Endothelial cell of umbilical vein (primary cell): ENCODE measurements around the gene MCF2L.

Experiments used
- CTCF ChIP-seq, 2 donors: IDR thresholded peaks; 1 replicate in 1 of 2; 2 replicates in 1 of 2; pipeline ENCODE4 v1.5.1; 2011; ENCODE audit warnings: low read length in 2 of 2, mild to moderate bottlenecking in 2 of 2, moderate library complexity in 2 of 2, control low read depth in 1 of 2, inconsistent platforms in 1 of 2, low read depth in 1 of 2; ENCODE audit not compliant: insufficient read depth in 1 of 2; ENCODE audit errors: extremely low read depth in 1 of 2
- EZH2 ChIP-seq: IDR thresholded peaks from 2 replicates; pipeline ENCODE4 v1.6.1; 2012; ENCODE audit warnings: borderline replicate concordance, low read depth, mild to moderate bottlenecking, moderate library complexity, low read length, inconsistent platforms; ENCODE audit not compliant: severe bottlenecking
- GATA2 ChIP-seq: IDR thresholded peaks from 2 replicates; pipeline ENCODE4 v1.7.0; 2011; ENCODE audit warnings: low read depth, mild to moderate bottlenecking, moderate library complexity, mixed read lengths, low read length; ENCODE audit not compliant: insufficient read length, insufficient read depth
- JUN ChIP-seq: IDR thresholded peaks from 2 replicates; pipeline ENCODE4 v1.6.1; 2011; ENCODE audit warnings: borderline replicate concordance, low read depth; ENCODE audit not compliant: insufficient read length, insufficient read depth
- MAX ChIP-seq: IDR thresholded peaks from 2 replicates; pipeline ENCODE4 v1.6.1; 2011; ENCODE audit not compliant: insufficient read depth, insufficient read length
- MYC ChIP-seq: IDR thresholded peaks from one replicate; pipeline ENCODE4 v1.6.1; 2011; ENCODE audit warnings: mild to moderate bottlenecking, low read depth, low read length
- POLR2A ChIP-seq: IDR thresholded peaks from 2 replicates; pipeline ENCODE4 v1.6.1; 2012; ENCODE audit warnings: low read depth, mild to moderate bottlenecking, control low read depth, low read length
- POLR2AphosphoS5 ChIP-seq: IDR thresholded peaks from 2 replicates; pipeline ENCODE4 v1.6.1; 2012; ENCODE audit warnings: low read depth, mild to moderate bottlenecking, control low read depth, low read length, moderate library complexity; ENCODE audit not compliant: insufficient read depth

- TF ChIP-seq EZH2: no peak
- TF ChIP-seq CTCF (IDR thresholded peaks at IDR 0.05; ENCODE audit: extremely low read depth in 1 of 2, insufficient read depth in 1 of 2, low read depth in 1 of 2, low read length in 2 of 2): no peak
- no peak for TF ChIP-seq POLR2A
- TF ChIP-seq POLR2AphosphoS5: no peak
- no peak for TF ChIP-seq GATA2
- no peak for TF ChIP-seq JUN
- TF ChIP-seq MYC: no peak
- no peak for TF ChIP-seq MAX
Measured at GRCh38 chr13:112986946-112987681, 18.1 kb downstream of the MCF2L start.
